Body of pancreas (tissue), 4 donors: ENCODE results near the gene GNL3.

Experiments used
- POLR2A ChIP-seq, 3 donors: fragments of 450-650 bp; IDR thresholded peaks; one replicate each; pipeline ENCODE4 v1.6.1; 2016; ENCODE audit warnings: antibody characterized with exemption in 3 of 3, mild to moderate bottlenecking in 2 of 3
- TF ChIP-seq, protein P1 (sequence below), 7 experiments: fragments of 450-650 bp in 4 of 7; fragments of 200-600 bp in 3 of 7; sonication (generic) in 3 of 7; IDR thresholded peaks; one replicate each; pipeline ENCODE4 v1.5.1; 2016 to 2019; ENCODE audit warnings: antibody characterized with exemption in 7 of 7

DNA sequence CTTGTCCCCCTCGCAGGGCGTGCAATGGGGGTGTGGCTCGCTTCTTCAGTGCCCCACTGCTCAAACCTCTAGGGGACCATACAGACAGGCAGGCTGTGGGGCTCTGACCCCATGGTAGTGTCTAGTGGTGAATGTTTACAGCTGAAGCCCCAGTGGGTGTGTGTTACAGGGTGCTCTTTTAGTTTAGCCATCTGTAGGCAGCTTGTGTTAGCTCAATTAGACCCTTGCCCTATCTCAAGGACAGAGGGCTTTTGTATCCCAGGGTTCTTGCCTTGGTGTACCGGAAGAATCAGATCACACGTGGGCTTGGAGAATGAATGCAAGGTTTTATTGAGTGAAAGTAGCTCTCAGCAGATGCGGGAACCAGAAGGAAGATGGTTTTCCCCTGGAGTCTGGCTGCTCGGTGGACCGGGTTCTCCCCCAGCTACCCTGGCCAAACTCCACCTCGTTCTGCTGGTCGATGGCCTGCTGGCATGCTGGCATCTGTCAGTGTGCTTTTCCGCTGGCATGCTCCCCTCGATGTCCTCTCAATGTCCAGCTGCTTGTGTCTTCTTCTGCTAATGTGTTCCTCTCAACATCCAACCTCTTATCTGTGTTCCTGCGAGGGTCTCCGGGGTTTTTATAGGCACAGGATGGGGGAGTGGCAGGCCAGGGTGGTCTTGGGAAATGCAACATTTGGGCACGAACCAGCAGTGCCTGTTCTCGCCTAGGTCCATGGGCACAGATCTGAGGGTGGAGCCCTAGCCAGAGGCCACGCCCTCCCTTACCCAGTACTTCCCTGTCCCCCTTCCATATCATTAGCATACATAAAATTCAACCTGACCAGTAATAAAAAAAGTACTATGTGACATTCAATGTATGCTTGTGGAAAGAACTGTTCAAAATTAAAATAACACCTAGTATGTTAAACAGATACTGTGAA is 26.7 kb downstream of the GNL3 start:
- no peak for TF ChIP-seq POLR2A (IDR thresholded peaks at IDR 0.05)
- TF ChIP-seq, protein P1, sequence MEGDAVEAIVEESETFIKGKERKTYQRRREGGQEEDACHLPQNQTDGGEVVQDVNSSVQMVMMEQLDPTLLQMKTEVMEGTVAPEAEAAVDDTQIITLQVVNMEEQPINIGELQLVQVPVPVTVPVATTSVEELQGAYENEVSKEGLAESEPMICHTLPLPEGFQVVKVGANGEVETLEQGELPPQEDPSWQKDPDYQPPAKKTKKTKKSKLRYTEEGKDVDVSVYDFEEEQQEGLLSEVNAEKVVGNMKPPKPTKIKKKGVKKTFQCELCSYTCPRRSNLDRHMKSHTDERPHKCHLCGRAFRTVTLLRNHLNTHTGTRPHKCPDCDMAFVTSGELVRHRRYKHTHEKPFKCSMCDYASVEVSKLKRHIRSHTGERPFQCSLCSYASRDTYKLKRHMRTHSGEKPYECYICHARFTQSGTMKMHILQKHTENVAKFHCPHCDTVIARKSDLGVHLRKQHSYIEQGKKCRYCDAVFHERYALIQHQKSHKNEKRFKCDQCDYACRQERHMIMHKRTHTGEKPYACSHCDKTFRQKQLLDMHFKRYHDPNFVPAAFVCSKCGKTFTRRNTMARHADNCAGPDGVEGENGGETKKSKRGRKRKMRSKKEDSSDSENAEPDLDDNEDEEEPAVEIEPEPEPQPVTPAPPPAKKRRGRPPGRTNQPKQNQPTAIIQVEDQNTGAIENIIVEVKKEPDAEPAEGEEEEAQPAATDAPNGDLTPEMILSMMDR (IDR thresholded peaks at IDR 0.05), result no peak
